ENCODE data around the gene PEX6.
"Not testable (repeated sequence)": the region's sequence is repeated elsewhere in the genome, so short reads cannot be mapped to it uniquely, and the experiment has no call there.

The PEX6 gene

DNA sequence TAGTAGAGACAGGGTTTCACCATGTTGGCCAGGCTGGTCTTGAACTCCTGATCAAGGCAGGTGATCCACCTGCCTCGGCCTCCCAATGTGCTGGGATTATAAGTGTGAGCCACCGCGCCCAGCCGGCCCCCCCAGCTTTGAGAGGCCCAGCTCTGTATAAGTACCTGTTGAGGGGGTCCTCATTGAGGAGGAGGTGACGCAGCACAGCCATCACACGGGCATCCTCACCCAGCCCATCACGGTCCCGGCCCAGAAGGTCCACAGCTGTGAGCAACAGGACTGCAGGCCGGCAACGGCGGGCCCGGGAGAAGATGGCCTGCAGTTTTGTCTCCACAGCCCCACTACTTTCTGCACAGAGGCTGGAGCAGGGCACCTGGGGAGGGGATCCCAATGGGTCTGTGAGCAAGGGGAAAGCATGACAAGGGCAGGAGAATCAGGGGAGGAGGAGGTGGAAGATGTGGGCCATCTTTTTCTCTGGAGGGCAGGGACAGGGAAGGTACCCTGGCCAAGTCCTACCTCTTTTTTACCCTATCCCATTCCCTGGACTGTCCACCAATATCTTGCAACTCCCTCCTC is 10.8 kb downstream of the PEX6 start:
- no peak for DNase-seq (ENCODE audit: low read depth in 2 of 3, low spot score in 1 of 3)

DNA sequence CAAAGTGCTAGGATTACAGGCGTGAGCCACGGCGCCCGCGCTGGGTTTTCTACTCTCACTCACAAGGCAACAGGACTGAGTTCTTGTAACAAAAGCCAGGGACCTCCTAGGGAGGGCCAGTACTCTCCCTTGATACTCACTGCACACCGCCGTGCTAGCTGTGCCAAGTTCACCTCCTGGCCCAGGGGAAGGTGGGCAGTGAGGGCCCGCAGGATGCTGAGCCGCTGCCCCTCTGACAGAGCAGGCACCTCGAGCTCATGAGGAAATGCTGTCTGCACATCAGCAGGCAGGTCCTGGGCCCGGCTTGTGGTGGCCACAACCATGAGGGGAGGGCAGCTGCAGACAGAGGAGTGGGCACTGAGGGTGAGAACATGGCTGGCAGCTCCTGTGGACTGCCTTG is 11.8 kb downstream of the PEX6 start:
- no peak for DNase-seq (ENCODE audit: low read depth in 2 of 3, low spot score in 1 of 3)

DNA sequence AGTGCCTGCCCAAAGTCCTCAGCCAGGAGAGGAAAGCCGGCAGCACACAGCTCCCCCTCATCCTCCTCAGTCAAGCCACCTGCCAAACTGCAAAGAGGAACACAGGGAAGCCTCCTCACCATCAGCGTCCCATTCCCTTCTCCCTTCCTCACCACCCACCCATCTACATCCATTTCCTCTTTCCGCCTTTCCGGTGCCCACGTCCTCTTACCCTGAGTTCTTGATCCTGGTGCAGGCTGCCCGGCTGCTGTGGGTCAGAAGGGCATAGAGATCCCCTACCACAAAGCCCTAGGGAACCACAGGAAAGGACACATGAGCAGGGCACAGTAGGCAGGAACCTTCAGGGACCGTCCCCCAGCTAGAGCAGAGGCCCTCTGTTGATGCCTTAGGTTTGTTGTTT is 12.4 kb downstream of the PEX6 start:
- DNase-seq (ENCODE audit: low read depth in 2 of 3, low spot score in 1 of 3): no peak

DNA sequence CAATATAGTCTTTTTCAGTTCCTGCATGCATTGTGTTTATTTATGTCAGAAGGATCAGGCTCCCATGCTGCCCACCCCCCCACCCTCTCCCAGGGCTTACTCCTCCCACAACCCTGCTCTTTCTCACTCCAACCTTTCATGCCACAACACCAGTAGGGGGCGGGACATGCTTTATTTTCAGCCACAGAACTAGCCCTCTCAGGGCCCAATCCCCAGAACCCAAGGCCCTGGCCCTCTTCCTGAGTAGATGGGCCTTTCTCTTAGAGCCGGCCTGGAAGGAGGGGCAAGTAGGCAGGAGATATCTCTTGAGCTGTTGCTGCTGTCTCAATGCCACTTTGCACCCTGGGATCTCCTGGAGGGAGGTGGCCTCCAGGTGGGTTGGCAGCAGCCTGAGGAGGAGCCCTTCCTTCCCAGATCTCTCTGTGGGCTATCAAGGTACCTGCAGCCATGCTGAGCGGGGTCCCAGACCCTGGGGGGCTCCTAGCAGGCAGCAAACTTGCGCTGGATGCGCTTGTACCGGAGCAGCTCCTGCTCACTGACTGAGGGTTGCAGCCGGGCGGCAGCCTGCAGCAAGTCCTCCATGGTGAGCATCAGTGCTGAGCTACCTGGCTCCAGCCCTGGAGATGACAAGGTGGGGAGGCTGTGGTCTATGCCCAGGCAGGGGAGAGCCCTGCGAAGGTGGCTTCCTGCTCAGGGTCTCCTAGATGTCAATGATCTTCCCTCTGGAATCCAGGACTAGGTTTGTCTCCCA is 15.0 kb downstream of the PEX6 start:
- no peak for DNase-seq (ENCODE audit: low read depth in 2 of 3, low spot score in 1 of 3)

DNA sequence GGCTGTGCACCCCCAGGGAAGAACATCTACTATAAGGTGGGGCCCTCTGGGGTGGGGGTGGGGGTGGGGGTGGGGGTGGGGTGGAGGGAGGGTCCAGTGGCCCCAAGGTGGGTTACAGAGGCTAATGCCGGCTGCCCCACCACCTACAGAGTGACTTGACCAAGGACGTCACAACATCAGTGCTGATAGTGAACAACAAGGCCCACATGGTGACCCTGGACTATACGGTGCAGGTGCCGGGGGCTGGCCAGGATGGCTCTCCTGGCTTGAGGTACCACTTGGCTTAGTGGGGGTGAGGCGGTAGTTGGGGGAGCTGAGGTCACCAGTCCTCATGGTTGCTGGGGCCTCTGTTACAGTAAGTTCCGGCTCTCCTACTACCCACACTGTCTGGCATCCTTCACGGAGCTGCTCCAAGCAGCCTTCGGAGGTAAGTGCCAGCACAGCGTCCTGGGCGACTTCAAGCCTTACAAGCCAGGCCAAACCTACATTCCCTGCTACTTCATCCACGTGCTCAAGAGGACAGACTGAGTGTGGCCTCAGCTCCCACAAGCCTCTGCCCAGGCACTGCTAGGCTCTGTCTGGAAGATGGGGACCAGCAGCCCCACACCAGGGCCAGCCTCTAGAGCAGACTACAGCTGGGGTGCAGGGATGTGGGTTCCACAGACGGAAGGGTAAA is 15.7 kb downstream of the PEX6 start:
- DNase-seq (ENCODE audit: low read depth in 2 of 3, low spot score in 1 of 3): no peak

DNA sequence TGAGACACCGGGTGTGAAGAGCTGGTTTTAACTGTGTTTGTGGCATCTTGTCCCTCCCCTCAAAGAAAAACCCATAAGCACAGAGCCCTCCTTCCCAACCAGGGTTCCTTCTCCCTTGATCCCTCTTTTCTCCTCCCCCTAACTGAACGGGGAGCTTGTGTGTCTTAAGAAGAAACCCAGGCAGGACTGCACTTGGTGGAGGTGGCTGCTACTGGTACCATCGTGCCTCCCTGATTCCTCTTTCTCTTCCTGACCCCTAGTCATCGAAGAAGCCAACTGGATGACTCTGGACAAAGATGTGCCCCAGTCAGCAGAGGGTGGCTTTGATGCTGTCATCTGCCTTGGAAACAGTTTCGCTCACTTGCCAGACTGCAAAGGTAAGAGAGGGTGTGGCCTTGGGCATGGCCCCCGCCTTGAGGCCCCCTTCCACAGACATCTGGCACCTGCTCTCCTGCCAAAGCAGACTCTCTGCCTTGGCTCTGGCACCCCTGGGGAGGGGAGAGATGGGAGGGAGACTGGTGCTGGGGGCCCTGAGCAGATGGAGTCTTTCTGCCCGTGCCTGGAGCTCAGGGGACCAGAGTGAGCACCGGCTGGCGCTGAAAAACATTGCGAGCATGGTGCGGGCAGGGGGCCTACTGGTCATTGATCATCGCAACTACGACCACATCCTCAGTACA is 16.3 kb downstream of the PEX6 start:
- no peak for DNase-seq (ENCODE audit: low read depth in 2 of 3, low spot score in 1 of 3)

DNA sequence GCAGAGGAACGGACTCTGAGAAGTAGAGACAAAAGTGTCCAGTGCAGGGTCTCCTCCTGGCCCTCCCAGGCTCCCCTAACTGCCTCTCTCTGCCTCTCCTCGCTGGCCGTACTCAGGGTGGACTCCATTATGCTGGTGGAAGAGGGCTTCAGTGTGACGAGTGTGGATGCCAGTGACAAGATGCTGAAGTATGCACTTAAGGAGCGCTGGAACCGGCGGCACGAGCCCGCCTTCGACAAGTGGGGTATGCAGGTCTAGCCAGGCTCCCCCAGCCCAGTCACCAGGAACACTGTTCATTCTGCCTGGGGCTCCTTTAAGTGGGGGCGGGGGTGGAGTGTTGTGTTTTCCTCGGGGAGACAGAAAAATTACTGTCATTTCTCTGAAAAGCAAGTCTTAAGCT is 16.9 kb downstream of the PEX6 start:
- DNase-seq (ENCODE audit: low read depth in 2 of 3, low spot score in 1 of 3): no peak

DNA sequence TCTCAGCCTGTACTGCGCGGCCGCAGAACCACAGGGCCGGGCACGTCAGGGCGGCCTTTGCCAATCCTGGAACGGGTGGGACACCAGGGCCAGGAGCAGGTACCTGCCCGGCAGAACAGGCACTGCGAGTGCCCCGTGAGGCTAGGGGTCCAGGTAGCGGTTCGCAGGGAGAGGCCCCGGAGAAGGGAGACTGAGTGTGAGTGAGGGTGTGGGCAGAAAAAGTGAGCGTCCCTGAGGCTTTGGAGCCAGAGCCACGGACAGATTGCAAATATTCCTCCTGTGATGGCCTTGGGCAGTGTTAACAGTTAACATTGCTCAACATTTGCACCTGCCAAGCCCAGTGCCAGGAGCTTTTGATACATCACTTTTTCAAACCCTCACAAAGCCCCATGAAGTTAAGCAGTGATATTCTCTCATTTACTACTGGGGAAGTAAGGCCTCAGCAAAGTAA is 17.9 kb downstream of the PEX6 start:
- no peak for DNase-seq (ENCODE audit: low read depth in 2 of 3, low spot score in 1 of 3)

DNA sequence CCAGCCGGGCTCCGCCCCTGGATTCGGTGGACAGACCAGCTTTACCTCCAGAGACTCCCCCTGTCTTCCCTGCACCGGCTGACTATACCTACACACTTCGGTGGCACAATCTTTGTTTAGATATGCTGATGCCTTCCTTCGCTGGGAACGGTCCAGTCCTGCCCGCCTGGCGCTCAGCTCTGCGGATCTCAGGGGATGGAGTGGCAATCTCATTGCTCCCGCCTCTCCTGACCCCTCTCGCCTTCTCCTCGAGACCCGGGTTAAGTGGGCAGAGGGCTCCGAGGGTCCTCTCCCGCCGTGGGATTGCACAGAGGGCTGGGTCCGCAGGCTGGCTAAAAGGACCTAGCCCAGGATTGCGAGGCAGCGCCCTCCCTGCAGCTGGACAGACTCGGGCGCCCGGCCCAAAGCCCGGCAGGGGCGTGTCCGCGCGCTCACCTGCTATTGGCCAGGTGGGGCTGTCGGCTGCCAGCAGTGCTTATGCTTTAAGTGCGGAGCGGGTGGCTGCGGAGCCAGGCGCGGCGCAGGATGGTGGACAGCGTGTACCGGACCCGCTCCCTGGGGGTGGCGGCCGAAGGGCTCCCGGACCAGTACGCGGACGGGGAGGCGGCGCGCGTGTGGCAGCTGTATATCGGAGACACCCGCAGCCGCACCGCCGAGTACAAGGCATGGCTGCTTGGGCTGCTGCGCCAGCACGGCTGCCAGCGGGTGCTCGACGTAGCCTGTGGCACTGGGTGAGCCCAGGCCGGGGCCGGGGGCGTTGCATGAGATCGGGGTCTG is 18.6 kb downstream of the PEX6 start, which contains the start of gene GNMT:
Gene GNMT, plus strand, starts transcription at position 512 of the 777 bp plus-strand sequence. Its CDS starts 14 bp downstream, at position 526.
- no peak for DNase-seq (ENCODE audit: low read depth in 2 of 3, low spot score in 1 of 3)

DNA sequence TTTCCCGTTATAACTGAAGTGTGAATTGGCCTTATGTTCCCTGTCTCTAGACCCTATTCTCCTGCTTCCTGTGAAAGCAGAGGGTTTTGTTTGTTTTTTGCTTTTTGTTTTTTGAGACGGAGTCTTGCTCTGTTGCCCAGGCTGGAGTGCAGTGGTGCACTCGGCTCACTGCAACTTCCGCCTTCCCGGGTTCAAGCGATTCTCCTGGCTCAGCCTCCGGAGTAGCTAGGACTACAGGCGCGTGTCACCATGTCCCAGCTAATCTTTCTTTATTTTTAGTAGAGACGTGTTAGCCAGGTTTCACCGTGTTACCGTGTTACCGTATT is 19.1 kb downstream of the PEX6 start:
- DNase-seq (ENCODE audit: low read depth in 2 of 3, low spot score in 1 of 3): no peak

DNA sequence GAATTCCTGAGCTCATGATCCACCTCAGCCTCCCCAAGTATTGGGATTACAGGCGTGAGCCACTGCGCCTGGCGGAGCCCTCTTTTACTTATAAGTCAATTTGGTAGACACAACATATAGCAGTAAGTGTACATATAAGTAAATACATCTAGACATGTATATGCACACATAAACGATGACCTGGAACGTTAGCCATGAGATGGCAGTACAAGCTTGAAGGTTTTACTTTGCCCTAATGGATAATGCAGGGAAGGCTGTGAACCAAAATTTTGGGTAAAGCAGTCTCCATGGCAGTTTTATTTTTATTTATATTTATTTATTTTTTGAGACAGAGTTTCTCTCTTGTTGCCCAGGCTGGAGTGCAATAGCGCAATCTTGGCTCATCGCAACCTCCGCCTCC is 20.9 kb downstream of the PEX6 start:
- DNase-seq (ENCODE audit: low read depth in 2 of 3, low spot score in 1 of 3): no peak

DNA sequence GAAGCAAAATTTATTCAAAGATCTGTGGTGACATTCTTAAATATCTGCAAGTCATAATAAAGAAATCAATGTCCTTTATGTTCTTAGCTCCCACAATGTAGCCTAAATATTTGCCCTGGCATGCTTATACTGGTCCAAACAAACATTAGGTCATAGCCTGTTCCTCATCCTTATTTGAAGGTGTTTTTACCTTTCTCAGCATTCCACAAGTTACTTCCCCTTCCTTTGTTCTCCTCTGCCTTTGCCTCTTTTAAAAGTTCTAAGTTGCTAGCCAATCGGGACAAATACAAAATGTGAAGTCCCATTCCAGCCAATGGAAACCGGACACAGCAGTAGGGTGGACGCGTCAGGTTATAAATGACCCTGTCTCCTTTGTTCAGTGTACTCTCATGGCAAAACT is 24.6 kb downstream of the PEX6 start:
- DNase-seq (ENCODE audit: low read depth in 2 of 3, low spot score in 1 of 3): not testable (repeated sequence)

DNA sequence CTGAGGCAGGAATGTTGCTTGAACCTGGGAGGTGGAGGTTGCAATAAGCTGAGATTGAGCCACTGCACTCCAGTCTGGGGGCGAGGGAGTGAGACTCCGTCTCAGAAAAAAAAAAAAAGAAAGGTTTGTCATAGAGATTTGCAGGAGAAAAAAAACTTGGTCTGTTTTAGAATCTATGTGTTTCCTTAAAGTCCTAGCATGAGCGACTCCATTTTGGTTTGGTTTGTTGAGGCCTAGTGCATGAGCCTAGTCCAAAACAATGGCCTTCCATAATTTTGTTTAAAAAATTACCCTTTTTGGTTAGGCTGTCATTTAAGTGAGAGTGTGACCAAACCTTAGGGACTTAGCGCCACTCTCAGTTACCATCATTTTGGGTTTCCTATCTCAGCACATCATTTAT is 26.6 kb downstream of the PEX6 start:
- DNase-seq (ENCODE audit: low read depth in 2 of 3, low spot score in 1 of 3): no peak

DNA sequence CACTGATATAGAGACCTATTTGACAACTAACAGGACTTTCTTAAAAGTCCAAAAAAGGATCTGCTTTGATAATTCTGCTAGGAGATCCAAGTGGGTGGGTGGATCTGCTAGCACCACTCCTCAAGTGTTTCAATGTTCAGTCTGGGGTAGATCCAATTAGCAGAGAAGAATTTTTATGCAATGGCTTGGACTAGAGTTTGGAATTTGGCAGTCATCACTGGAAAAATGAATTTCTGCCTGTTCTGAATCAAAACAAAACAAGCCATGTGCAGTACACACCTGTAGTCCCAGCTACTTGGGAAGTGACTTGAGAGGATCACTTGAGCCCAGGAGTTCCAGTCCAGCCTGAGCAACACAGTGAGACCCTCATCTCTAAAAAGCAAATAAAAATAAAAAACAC is 31.0 kb downstream of the PEX6 start:
- DNase-seq (ENCODE audit: low read depth in 2 of 3, low spot score in 1 of 3): no peak

DNA sequence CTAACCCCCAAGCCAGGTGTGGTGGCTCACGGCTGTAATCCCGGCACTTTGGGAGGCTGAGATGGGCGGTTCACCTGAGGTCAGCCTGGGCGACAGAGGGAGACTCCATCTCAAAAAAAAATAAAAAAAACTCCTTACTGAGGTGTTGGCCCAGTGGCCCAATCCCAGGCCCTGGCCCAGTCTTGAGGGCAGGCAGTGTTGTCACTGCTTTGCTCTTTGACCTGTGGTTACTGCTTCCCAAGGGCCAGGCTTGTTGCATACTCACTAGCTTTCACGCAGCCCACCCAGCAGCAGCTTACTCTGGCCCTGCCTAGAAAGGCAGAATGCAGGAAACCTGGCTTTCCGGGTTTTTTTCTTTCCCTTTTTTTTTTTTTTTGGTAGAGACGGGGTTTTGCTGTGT is 36.5 kb downstream of the PEX6 start:
- DNase-seq (ENCODE audit: low read depth in 2 of 3, low spot score in 1 of 3): no peak

DNA sequence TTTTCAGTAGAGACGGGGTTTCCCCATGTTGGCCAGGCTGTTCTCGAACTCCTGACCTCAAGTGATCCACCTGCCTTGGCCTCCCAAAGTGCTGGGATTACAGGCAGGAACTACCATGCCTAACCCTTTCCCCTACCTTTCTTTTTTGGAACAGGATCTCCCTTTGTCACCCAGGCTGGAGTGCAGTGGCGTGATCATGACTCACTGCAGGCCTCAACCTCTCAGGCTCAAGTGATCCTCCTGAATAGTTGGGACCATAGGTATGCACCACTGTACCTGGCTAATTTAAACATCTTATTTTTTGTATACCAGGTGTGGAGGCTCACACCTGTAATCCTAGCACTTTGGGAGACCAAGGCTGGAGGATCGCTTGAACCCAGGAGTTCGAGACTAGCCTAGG is 37.6 kb downstream of the PEX6 start:
- not testable (repeated sequence) for DNase-seq (ENCODE audit: low read depth in 2 of 3, low spot score in 1 of 3)

DNA sequence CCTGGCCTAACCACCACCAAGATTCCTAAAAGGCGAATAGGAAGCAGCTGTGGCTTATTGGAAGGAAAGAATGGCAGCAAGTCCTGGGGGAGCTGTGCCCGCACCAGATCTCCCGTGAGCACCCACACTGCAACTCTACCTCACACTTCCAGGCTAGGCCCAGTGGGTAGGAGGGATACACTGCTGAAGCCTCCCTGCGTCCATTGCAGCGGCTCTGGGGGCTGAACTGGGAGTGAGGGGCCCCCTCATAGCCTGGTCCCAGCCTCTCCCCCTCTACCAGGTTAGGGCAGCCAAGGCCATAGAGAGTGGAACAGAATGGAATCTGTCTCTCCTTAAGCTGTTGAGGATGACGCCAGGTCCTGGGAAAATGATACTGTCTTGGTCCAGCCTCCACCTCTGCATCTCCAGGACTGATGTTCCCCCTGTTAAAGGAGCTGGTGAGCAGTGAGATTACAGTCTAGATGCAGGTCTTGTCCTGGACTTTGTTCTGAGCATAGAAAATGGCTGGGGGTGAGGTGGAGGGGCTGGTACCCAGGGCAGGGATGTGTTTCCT is 38.4 kb downstream of the PEX6 start:
- DNase-seq (ENCODE audit: low read depth in 2 of 3, low spot score in 1 of 3): no peak

DNA sequence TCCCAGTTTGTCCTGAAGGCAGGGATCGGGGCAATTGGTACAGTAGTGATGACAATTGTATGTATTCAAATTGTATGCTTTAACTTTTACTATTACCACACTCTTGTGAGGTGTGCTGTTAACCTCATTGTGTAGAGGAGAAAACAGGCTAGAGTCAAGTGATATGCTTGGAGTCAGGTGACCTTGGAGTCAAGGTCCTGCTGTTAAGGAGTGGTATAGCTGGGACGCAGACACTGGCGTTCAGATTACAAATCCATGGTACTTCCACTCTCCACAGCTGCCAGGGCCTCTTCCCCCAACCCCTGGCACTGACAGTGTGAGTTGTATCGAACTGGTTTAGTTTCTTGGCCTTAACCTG is 39.2 kb downstream of the PEX6 start:
- no peak for DNase-seq (ENCODE audit: low read depth in 2 of 3, low spot score in 1 of 3)

DNA sequence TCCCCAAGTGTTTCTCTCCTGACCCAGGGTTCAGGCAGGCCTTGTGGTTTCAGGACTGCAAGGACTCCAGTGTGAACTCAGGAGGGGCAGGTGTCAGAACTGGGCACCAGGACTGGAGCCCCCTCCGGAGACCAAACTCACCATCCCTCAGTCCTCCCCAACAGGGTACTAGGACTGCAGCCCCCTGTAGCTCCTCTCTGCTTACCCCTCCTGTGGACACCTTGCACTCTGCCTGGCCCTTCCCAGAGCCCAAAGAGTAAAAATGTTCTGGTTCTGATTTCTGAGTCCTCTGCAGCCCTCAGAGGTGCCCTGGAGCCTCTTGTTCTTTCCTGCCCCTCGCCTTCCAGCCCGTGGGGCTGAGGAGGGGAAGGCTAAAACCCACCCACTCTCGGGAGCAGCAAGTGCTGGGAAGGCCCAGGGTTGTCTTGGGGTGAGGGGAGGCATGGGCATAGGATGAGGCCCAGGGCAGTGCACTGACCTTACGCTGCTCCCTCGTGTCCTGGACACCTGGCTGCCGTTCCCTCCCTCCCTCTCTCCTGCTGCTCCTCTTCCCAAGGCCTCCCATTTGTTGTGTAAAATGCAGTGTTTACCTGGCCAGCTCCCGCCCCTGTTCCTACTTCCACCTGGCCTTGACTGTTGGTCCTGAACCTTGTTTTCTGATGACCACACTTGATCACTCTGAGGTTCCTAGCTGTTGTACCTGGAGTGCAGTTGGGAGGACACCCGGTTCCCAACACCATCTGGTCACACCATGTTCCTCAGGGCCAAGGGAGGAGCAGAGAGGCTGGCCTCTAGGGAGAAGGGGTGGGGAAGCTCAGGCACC is 39.8 kb downstream of the PEX6 start:
- no peak for DNase-seq (ENCODE audit: low read depth in 2 of 3, low spot score in 1 of 3)

DNA sequence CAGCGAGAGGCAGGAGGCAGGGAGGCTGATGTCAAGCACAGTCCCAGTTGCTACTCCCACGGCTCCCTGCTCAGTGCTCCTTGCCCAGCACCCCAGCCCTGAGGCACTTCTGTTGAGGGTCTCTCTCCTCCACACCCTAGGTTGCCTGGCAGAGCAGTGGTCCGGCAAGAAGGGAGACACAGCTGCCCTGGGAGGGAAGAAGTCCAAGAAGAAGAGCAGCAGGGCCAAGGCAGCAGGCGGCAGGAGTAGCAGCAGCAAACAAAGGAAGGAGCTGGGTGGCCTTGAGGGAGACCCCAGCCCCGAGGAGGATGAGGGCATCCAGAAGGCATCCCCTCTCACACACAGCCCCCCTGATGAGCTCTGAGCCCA is 40.6 kb downstream of the PEX6 start:
- no peak for DNase-seq (ENCODE audit: low read depth in 2 of 3, low spot score in 1 of 3)

Measured in stimulated activated CD4-positive, alpha-beta T cell treated with anti-CD3 and anti-CD28 coated beads, Interleukin-12 subunit alpha, Interleukin-12 subunit beta, amount 100 ng/mL, for 48 hours (primary cell).